H1 (cell line): ENCODE data around the gene SCAF11. TPM values are rescaled to one million over a fixed set of nuclear protein-coding genes. Genes with fewer than 3 reads are reported as not detected.

ENCODE experiments used
- CHD2 ChIP-seq: IDR thresholded peaks from 2 replicates; pipeline ENCODE4 v1.6.1; 2012; ENCODE audit warnings: low read length, improper control_type of control experiment
- CREB1 ChIP-seq: IDR thresholded peaks from 2 replicates; pipeline ENCODE4 v1.6.1; 2012; ENCODE audit warnings: inconsistent platforms
- CTCF ChIP-seq, 3 experiments: IDR thresholded peaks; 1 replicate in 2 of 3; 2 replicates in 1 of 3; pipeline versions ENCODE4 v1.5.1 to v1.6.1; 2011; ENCODE audit warnings: low read length in 3 of 3, mild to moderate bottlenecking in 3 of 3, inconsistent platforms in 2 of 3, low read depth in 1 of 3, moderate library complexity in 1 of 3; ENCODE audit not compliant: insufficient read depth in 1 of 3; ENCODE audit errors: control extremely low read depth in 1 of 3
- E2F6 ChIP-seq: IDR thresholded peaks from 2 replicates; pipeline ENCODE4 v1.6.1; 2012; ENCODE audit warnings: inconsistent platforms
- RXRA ChIP-seq: IDR thresholded peaks from 2 replicates; pipeline ENCODE4 v1.6.1; 2011; ENCODE audit warnings: low read depth, mild to moderate bottlenecking, low read length, moderate library complexity; ENCODE audit not compliant: insufficient read depth
- SP4 ChIP-seq: IDR thresholded peaks from 2 replicates; pipeline ENCODE4 v1.6.1; 2012; ENCODE audit warnings: low read length, inconsistent platforms
- TEAD4 ChIP-seq: IDR thresholded peaks from 2 replicates; pipeline ENCODE4 v1.6.1; 2012; ENCODE audit warnings: low read depth, low read length, inconsistent platforms, mixed read lengths
- polyA plus RNA-seq, 7 experiments: library from polyadenylated mRNA; depleted of rRNA in 3 of 7; stranded (reverse) in 5 of 7; unstranded in 2 of 7; fragments of >200 nt in 5 of 7; fragments of 200-250 nt in 2 of 7; gene quantifications; 1 replicate in 5 of 7; 2 replicates in 1 of 7; 4 replicates in 1 of 7; pipeline versions ENCODE4 v1.2.1 to v1.2.3, GENCODE V29; 2011 to 2013; ENCODE audit warnings: missing spikeins in 2 of 7, mixed read lengths in 2 of 7
- total RNA-seq: library from RNA; stranded (reverse); fragmentation: NEBNext Ultra II Directional; extraction: Animal tissue kit (Norgen Biotek cat#: 25700); gene quantifications from 2 replicates; pipeline ENCODE4 v1.2.1, GENCODE V29; 2021

SCAF11 gene
- total and polyA plus RNA-seq, 2 of the 8 experiments (the other 6 are each of a cell fraction or from before 2014, with no cell fraction given), result 15.1 to 77.8 TPM

- TF ChIP-seq CTCF (IDR thresholded peaks at IDR 0.05; ENCODE audit: control extremely low read depth in 1 of 3, insufficient read depth in 1 of 3, low read depth in 1 of 3, low read length in 3 of 3), result no peak
- no peak for TF ChIP-seq E2F6
- no peak for TF ChIP-seq RXRA
- TF ChIP-seq CHD2, result no peak
- TF ChIP-seq CREB1, result no peak
- no peak for TF ChIP-seq TEAD4
- no peak for TF ChIP-seq SP4
Measured at GRCh38 chr12:45933504-45933903, 56.9 kb downstream of the SCAF11 start (continued).
